ENCODE results near the gene MUTYH. TPM values are rescaled to one million over a fixed set of nuclear protein-coding genes. Genes with fewer than 3 reads are reported as not detected.

Gene MUTYH
- polyA plus RNA-seq, 3 donors, result 8.9 to 18.3 (median 11.2) TPM

DNA sequence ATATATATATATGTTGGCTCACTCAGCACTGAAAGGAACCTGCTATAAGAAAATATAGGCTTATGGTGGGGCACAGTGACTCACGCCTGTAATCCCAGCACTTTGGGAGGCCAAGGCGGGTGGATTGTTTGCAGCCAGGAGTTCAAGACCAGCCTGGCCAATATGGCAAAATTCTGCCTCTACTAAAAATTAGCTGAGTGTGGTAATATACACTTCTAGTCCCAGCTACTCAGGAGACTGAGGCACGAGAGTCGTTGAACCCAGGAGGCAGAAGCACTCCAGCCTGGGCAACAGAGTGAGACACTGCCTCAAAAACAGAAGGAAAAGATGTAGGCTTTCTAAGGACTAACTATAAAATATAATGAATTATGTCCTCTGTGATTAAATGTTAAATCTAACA, 14.6 kb upstream of the MUTYH start:
- no peak overlapping the region for H3K27ac ChIP-seq (ENCODE audit: low read depth, low read length)
- WGBS, 3 donors, result 92 to 94% (median 93%) methylated on average over 4 of the region's 4 CpGs

DNA sequence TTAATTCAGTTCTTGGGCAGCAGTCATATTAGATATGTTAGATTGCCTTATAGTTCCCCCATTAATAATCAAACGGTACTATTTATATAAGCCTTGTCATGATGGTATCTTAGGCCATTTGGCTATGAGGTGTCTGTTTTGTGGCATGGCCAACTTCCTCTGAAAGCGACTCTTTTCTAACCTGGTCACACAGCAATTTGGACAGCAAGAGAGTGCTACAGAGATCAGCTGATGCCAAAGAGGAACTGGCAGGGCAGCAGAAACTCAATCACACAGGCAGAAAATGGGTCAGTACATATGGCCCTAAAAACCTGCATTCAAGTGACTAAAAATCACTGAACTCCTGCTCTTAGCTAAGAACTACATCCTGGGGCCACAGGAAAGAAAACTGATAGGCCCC, 13.4 kb upstream of the MUTYH start:
- no peak overlapping the region for H3K27ac ChIP-seq (ENCODE audit: low read depth, low read length)
- WGBS, 3 donors, result 75 to 85% (median 84%) methylated on average over 2 of the region's 2 CpGs

- 56 to 90% (median 90%) methylated on average over 5 of the region's 5 CpGs for WGBS, 3 donors
- H3K27ac ChIP-seq (ENCODE audit: low read depth, low read length), result no peak overlapping the region
Observed at GRCh38 chr1:45351508-45351907, 11.3 kb upstream of the MUTYH start.

GRCh38 chr1:45348966-45349677, 8.9 kb upstream of the MUTYH start:
- 36 to 61% (median 56%) methylated on average over 3 of the region's 3 CpGs for WGBS, 3 donors
- no peak overlapping the region for H3K27ac ChIP-seq (ENCODE audit: low read depth, low read length)

- 40 to 64% (median 46%) methylated on average over 1 of the region's 1 CpG for WGBS, 3 donors
- no peak overlapping the region for H3K27ac ChIP-seq (ENCODE audit: low read depth, low read length)
Observed at GRCh38 chr1:45348609-45348965, 8.3 kb upstream of the MUTYH start.

GRCh38 chr1:45348020-45348419, 7.8 kb upstream of the MUTYH start:
- H3K27ac ChIP-seq (ENCODE audit: low read depth, low read length), result no peak overlapping the region
- 87 to 100% (median 98%) methylated on average over 2 of the region's 2 CpGs for WGBS, 3 donors

- no peak overlapping the region for H3K27ac ChIP-seq (ENCODE audit: low read depth, low read length)
- 89 to 95% (median 90%) methylated on average over 2 of the region's 2 CpGs for WGBS, 3 donors
Observed at GRCh38 chr1:45346473-45346872, 6.2 kb upstream of the MUTYH start.

DNA sequence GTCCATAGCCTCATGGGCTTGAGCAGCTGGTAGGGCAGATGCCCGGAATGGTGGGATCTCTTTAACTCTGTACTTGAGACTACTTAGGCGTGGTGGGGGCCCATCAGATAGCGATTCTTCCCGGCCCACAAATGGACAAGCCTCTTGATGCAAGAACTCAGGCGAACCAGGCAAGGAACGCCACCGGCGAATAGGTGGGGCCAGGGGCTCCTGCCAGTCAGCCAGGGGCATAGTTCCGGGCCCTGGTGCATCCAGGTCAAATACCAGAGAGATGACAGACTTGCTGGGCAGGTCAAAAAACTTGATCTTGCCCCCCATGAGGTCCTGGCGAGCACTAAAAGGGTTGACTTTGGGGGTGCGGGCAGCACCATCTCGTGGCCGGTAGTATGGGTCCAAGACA, 4.8 kb upstream of the MUTYH start:
- WGBS, 3 donors, result 95 to 96% (median 95%) methylated on average over 13 of the region's 13 CpGs
- no peak overlapping the region for H3K27ac ChIP-seq (ENCODE audit: low read depth, low read length)

GRCh38 chr1:45344499-45344898, 4.3 kb upstream of the MUTYH start:
- WGBS, 3 donors, result 95 to 100% (median 96%) methylated on average over 2 of the region's 2 CpGs
- H3K27ac ChIP-seq (ENCODE audit: low read depth, low read length), result no peak overlapping the region

DNA sequence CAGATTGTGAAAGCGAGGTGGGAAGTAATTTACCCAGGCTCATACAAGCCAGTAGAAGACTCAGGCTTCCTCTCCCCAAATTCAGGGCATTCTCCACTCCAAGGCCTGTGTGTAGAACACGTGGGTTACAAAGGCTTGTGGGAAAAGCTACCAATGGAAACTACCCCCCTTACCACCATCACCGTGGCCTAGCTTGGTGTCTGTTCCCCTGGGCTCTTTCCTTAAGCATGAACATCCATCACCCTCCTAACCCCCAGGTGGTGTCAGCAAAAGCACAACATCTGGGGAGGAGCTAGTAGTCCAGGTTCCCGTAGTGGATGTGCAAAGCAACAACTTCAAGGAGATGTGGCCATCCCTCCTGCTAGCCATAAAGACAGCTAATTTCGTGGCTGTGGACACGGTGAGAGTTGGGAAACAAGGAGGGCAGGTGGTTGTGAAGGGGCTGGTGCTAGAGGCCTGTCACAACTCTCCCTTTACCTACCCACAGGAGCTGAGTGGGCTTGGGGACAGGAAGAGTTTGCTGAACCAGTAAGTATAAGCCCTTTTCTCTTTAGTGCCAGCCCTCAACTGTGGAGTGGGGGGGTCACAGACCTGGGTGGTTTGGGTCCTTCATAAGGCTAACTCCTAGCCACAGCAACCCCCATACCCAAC, 701 bp upstream of the MUTYH start:
- no peak overlapping the region for H3K27ac ChIP-seq (ENCODE audit: low read depth, low read length)
- WGBS, 3 donors, result 19 to 48% (median 22%) methylated on average over 6 of the region's 6 CpGs

DNA sequence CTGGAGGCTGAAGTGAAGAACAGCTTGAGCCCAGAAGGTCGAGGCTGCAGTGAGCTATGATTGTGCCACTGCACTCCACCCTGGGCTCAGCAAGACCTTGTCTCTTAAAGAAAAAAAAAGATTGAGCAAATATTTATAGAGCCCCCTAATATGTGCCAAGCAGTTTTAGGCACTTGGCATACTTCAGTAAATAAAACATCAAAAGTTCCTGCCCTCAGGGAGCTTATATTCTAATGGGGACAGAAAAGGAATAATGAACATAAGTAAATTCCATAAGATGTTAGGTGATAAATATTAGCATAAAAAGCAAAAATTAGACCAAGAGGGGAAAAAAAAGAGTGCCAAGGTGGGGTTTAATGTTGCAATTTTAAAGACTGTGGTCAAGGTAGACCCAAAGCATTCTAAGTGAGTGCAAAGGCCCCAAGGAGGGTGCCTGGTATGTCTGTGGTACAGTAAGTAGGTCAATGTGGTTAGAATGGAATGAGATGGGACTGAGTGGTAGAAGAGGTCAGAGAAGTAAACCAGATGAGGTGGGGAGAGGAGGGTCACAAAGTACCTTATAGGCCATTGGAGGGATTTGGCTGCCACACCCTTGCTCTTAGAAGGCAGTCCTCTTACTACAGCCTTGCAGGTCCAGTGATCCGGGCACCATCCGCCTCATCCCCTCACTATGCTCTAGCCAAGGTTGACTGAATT, 2.5 kb downstream of the MUTYH start:
- WGBS, 3 donors, result 77 to 96% (median 93%) methylated on average over 3 of the region's 3 CpGs
- no peak overlapping the region for H3K27ac ChIP-seq (ENCODE audit: low read depth, low read length)

DNA sequence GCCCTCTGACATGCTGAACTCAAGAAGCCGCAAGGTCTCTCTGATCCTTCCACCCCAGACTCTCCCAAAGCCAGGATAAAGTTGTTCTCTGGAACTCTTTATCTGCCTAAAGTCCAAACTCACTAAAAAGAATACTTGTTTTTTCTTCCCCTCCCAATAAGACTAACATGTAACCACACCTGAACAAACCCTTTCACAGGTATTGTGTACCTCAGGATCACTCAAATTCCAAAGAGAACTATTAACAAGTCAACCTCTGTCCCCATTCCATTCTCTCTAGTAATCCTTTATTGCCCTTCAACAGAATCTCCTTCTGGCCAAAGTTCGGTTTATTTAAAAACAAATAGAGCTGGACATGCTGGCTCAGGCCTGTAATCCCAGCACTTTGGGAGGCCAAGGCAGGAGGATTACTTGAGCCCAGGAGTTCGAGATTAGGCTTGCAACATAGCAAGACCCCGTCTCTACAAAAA, 4.3 kb downstream of the MUTYH start:
- WGBS, 3 donors, result 85 to 92% (median 89%) methylated on average over 4 of the region's 4 CpGs
- no peak overlapping the region for H3K27ac ChIP-seq (ENCODE audit: low read depth, low read length)

GRCh38 chr1:45334308-45335245, 5.7 kb downstream of the MUTYH start:
- 62 to 81% (median 63%) methylated on average over 9 of the region's 9 CpGs for WGBS, 3 donors
- no peak overlapping the region for H3K27ac ChIP-seq (ENCODE audit: low read depth, low read length)

DNA sequence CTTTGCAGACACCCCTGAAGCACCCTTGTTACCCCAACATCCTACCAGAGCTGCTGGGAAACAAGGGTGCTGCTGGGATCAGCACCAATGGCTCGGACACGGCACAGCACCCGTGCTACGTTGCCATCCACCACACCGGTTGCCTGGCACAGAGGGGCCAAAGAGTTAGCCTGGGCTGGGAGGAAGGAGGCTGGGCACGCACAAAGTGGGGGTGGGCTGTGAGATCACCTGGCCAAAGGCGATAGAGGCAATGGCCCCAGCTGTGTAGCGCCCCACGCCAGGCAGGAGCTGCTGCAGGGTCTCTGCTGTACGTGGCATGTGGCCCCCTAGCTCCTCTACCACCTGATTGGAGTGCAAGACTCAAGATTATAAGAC, 7.9 kb downstream of the MUTYH start:
- H3K27ac ChIP-seq (ENCODE audit: low read depth, low read length), result no peak overlapping the region
- WGBS, 3 donors, result 95 to 98% (median 97%) methylated on average over 10 of the region's 10 CpGs

DNA sequence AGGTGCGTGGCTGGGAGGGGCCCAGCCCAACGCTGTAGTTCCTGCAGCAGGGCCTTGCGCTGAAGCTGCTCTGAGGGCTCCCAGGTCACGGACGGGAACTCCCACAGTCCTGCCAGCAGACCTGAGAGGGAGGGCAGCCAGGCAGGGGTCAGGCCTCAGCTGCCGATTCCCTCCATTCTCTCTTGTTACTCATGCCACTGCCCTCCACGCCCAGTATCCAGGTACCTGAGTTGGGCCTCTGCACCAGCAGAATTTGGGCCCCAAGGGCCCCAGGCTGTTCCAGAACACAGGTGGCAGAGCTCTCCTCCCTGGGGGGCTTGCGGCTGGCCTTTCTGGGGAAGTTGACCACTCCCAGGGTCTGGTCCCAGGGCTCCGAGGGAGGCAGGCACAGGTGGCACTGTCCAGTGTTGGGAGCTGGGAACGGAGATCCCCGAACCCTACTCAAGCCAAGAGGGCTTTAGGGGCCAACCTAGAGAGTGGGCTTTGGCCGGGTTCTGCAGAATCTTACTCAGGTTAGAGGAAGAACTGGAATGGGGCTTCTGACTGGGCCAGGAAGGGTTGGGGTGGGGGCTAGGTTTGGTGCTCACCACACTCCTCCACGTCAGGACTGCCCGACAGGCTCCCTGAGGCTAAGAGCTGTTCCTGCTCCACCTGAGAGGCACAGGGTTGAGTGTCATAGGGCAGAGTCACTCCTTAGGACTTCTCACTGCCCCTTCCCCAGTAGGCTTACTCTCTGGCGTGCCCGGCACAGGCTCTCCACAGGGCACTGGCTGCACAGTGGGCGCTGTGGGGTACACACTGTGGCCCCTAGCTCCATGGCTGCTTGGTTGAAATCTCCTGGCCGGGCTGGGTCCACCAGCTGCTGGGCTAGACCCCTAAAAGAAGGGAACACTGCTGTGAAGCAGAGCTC, 8.5 kb downstream of the MUTYH start:
- H3K27ac ChIP-seq (ENCODE audit: low read depth, low read length), result no peak overlapping the region
- 95 to 96% (median 95%) methylated on average over 16 to 18 of the region's 18 CpGs for WGBS, 3 donors

GRCh38 chr1:45329445-45329844, 10.8 kb downstream of the MUTYH start:
- WGBS, 3 donors, result 75 to 81% (median 77%) methylated on average over 4 of the region's 4 CpGs
- H3K27ac ChIP-seq (ENCODE audit: low read depth, low read length), result no peak overlapping the region

DNA sequence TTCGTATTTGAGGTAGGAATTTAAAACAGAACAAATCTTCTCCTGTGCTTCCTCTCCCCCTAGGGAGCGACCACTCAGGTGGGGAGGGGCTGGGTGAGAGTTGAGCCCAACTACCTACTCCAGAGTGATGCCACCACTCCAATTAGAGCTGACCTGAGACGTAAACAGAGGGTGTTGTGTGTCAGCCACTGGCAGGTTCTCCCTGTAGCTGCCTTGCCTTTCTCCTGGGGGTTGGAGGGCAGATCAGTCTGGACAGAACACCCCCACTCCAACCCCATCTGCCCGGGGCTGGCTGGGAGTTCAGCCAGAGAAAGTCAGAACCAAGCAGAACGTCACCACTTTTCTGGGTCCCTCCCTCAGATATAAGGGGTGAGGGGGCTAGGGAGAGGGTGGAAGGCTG, 11.6 kb downstream of the MUTYH start:
- no peak overlapping the region for H3K27ac ChIP-seq (ENCODE audit: low read depth, low read length)
- 68 to 77% (median 76%) methylated on average over 5 of the region's 5 CpGs for WGBS, 3 donors

All from adipose tissue (tissue), 3 donors.